Stimulated activated CD4-positive, alpha-beta T cell treated with anti-CD3 and anti-CD28 coated beads, TNF-alpha, amount 100 ng/mL, for 48 hours (primary cell): ENCODE measurements around the gene ZNF585A.
"Not testable (repeated sequence)": the region's sequence is repeated elsewhere in the genome, so short reads cannot be mapped to it uniquely, and the experiment has no call there.

Source experiments
- DNase-seq, 3 donors: peaks; one replicate each; pipeline ENCODE4 v3.0.0-alpha.2; 2020; ENCODE audit warnings: low read depth in 3 of 3

ZNF585A gene

GRCh38 chr19:37172368-37173366 is at the start of gene ZNF585A:
Gene ZNF585A (minus strand): TSS chr19:37172695. CDS start chr19:37169910, 2,785 bp downstream.
- DNase-seq: peak; percentile 69 to 80 (median 77)

- no peak for DNase-seq
These were observed 48.6 kb upstream of the ZNF585A start for GRCh38 chr19:37221136-37221535.

GRCh38 chr19:37220383-37220782 is 47.9 kb upstream of the ZNF585A start:
- DNase-seq: no peak

- DNase-seq: peak in 2 of 3 donors; percentile 9 to 19
These were observed 46.1 kb upstream of the ZNF585A start for GRCh38 chr19:37218592-37218935.

- DNase-seq: peak; percentile 76 to 80 (median 77)
These were observed 45.5 kb upstream of the ZNF585A start, which contains the start of gene ZNF383 for GRCh38 chr19:37217775-37218591. Gene ZNF383 (plus strand): TSS chr19:37218214. CDS start chr19:37230454, 12,240 bp downstream.

- no peak for DNase-seq
These were observed 44.9 kb upstream of the ZNF585A start for GRCh38 chr19:37217480-37217774.

- DNase-seq: no peak
These were observed 25.3 kb upstream of the ZNF585A start for GRCh38 chr19:37197768-37198167.

GRCh38 chr19:37197115-37197514 is 24.6 kb upstream of the ZNF585A start:
- not testable (repeated sequence) for DNase-seq

GRCh38 chr19:37195248-37195647 is 22.8 kb upstream of the ZNF585A start:
- not testable (repeated sequence) for DNase-seq

- DNase-seq: not testable (repeated sequence)
These were observed 13.6 kb upstream of the ZNF585A start for GRCh38 chr19:37186071-37186470.

- no peak for DNase-seq
These were observed 6.9 kb downstream of the ZNF585A start for GRCh38 chr19:37165635-37166034.

GRCh38 chr19:37160153-37160552 is 12.3 kb downstream of the ZNF585A start:
- no peak for DNase-seq

- DNase-seq: no peak
These were observed 24.3 kb downstream of the ZNF585A start for GRCh38 chr19:37148214-37148613.

- DNase-seq: no peak
These were observed 36.4 kb downstream of the ZNF585A start for GRCh38 chr19:37136111-37136510.

- DNase-seq: no peak
These were observed 43.7 kb downstream of the ZNF585A start for GRCh38 chr19:37128821-37129177.

GRCh38 chr19:37127999-37128820 is 44.3 kb downstream of the ZNF585A start:
- DNase-seq: no peak

GRCh38 chr19:37122093-37122492 is 50.4 kb downstream of the ZNF585A start:
- not testable (repeated sequence) for DNase-seq

GRCh38 chr19:37114001-37114400 is 58.5 kb downstream of the ZNF585A start:
- no peak for DNase-seq

- not testable (repeated sequence) for DNase-seq
These were observed 60.7 kb downstream of the ZNF585A start for GRCh38 chr19:37111753-37112152.

GRCh38 chr19:37104135-37104534 is 68.4 kb downstream of the ZNF585A start:
- DNase-seq: not testable (repeated sequence)

- no peak for DNase-seq
These were observed 73.9 kb downstream of the ZNF585A start for GRCh38 chr19:37098570-37098969.

GRCh38 chr19:37095859-37096258 is 76.6 kb downstream of the ZNF585A start:
- DNase-seq: no peak
